ENCODE data around the gene APOE.
"Not testable (repeated sequence)": the region's sequence is repeated elsewhere in the genome, so short reads cannot be mapped to it uniquely, and the experiment has no call there.

APOE gene

DNA sequence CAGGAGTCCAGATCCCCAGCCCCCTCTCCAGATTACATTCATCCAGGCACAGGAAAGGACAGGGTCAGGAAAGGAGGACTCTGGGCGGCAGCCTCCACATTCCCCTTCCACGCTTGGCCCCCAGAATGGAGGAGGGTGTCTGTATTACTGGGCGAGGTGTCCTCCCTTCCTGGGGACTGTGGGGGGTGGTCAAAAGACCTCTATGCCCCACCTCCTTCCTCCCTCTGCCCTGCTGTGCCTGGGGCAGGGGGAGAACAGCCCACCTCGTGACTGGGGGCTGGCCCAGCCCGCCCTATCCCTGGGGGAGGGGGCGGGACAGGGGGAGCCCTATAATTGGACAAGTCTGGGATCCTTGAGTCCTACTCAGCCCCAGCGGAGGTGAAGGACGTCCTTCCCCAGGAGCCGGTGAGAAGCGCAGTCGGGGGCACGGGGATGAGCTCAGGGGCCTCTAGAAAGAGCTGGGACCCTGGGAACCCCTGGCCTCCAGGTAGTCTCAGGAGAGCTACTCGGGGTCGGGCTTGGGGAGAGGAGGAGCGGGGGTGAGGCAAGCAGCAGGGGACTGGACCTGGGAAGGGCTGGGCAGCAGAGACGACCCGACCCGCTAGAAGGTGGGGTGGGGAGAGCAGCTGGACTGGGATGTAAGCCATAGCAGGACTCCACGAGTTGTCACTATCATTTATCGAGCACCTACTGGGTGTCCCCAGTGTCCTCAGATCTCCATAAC lies at the start of gene APOE:
APOE (plus strand) TSS at position 360 of the 724 bp plus-strand sequence. CDS start 829 bp downstream, outside the sequence.
- no peak for DNase-seq (ENCODE audit: low spot score)
- TF ChIP-seq, protein P1, sequence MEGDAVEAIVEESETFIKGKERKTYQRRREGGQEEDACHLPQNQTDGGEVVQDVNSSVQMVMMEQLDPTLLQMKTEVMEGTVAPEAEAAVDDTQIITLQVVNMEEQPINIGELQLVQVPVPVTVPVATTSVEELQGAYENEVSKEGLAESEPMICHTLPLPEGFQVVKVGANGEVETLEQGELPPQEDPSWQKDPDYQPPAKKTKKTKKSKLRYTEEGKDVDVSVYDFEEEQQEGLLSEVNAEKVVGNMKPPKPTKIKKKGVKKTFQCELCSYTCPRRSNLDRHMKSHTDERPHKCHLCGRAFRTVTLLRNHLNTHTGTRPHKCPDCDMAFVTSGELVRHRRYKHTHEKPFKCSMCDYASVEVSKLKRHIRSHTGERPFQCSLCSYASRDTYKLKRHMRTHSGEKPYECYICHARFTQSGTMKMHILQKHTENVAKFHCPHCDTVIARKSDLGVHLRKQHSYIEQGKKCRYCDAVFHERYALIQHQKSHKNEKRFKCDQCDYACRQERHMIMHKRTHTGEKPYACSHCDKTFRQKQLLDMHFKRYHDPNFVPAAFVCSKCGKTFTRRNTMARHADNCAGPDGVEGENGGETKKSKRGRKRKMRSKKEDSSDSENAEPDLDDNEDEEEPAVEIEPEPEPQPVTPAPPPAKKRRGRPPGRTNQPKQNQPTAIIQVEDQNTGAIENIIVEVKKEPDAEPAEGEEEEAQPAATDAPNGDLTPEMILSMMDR (IDR thresholded peaks at IDR 0.05; ENCODE audit: extremely low read depth, insufficient read depth, missing control alignments) = no peak
- in situ Hi-C loops (cut with MboI; ENCODE audit: low pct_unique_long_range_greater_than_20kb, low sequenced_read_pairs, unreplicated experiment) = no loop called here

DNA sequence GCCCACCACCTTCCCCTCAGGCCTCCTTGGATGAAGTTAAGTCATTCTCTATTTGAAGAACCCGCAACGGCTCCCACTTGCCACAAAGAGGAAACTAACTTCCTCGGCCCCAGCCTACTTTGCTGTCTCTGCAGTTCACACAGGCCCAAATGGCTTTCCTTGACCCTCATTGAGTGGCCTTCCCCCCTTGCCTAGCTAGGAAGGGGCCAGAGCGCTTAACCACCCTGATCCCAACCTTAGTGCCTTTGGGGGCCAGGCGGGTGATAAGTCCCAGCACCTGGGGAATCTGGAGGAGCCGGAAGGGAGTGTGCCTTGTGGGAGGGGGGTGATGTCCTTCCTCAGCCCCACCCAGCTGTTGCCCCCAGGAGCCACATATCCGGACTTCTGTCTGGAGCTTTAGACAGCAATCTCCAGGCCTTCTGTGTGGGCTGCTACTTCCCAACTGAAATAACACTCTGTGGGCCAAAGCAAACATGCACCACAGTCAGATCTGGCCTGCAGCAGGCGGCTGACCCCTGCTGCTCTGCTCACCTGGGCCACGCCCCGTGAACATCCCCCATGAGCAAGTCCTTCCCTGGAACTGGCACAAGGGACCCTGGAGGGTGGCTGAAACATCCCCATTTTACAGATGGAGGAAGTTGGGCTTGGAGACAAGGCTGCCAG lies 49.0 kb upstream of the APOE start:
- in situ Hi-C loops (cut with MboI; ENCODE audit: low pct_unique_long_range_greater_than_20kb, low sequenced_read_pairs, unreplicated experiment) = no loop called here
- TF ChIP-seq, protein P1 (IDR thresholded peaks at IDR 0.05; ENCODE audit: extremely low read depth, insufficient read depth, missing control alignments) = no peak
- no peak for DNase-seq (ENCODE audit: low spot score)

DNA sequence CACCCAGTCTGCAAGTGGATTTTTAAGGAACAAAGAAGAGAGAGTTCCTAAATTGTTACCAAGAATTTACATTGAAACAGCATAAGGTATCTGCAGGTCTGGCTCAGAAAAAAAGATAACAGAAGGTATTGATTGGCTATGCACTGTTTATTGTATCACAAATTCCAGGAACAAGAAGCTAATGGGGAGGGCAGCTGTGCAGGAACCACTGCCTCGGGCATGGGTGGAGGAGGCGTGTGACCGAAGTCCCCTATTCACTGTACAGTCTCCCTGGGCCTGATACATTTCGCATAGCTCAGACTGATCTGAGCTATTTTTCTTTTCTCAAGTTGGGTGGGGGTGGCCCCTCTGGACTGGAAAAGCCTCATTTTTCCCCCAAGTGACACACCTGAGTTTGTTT lies 47.8 kb upstream of the APOE start:
- in situ Hi-C loops (cut with MboI; ENCODE audit: low pct_unique_long_range_greater_than_20kb, low sequenced_read_pairs, unreplicated experiment) = no loop called here
- TF ChIP-seq, protein P1 (IDR thresholded peaks at IDR 0.05; ENCODE audit: extremely low read depth, insufficient read depth, missing control alignments) = no peak
- no peak for DNase-seq (ENCODE audit: low spot score)

DNA sequence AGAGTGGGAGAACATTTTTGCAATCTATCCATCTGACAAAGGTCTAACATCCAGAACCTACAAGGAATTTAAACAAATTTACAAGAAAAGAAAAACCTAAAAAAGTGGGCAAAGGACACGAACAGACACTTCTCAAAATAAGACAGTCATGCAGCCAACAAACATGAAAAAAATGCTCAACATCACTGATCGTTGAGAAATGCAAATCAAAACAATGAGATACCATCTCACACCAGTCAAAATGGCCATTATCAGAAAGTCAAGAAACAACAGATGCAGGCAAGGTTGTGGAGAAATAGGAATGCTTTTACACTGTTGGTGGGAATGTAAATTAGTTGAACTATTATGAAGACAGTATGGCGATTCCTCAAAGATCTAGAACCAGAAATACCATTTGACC lies 44.0 kb upstream of the APOE start:
- in situ Hi-C loops (cut with MboI; ENCODE audit: low pct_unique_long_range_greater_than_20kb, low sequenced_read_pairs, unreplicated experiment); DNase-seq (ENCODE audit: low spot score): not testable (repeated sequence)

DNA sequence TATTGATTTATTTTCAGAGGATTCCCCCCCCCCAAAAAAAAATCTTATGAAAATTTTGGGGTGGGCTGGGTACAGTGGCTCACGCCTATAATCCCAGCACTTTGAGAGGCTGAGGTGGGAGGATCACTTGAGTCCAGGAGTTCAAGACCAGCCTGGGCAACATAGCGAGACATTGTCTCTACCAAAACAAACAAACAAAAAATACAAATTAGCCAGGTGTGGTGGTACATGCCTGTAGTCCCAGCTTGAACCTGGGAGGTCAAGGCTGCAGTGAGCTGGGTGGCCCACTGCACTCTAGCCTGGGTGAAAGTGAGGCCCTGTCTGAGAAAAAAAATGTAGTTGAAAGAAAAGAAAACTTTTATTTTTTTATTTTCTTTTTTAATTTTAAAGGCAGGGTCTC lies 41.6 kb upstream of the APOE start:
- in situ Hi-C loops (cut with MboI; ENCODE audit: low pct_unique_long_range_greater_than_20kb, low sequenced_read_pairs, unreplicated experiment) = no loop called here
- DNase-seq (ENCODE audit: low spot score) = no peak
- TF ChIP-seq, protein P1 (IDR thresholded peaks at IDR 0.05; ENCODE audit: extremely low read depth, insufficient read depth, missing control alignments) = no peak

DNA sequence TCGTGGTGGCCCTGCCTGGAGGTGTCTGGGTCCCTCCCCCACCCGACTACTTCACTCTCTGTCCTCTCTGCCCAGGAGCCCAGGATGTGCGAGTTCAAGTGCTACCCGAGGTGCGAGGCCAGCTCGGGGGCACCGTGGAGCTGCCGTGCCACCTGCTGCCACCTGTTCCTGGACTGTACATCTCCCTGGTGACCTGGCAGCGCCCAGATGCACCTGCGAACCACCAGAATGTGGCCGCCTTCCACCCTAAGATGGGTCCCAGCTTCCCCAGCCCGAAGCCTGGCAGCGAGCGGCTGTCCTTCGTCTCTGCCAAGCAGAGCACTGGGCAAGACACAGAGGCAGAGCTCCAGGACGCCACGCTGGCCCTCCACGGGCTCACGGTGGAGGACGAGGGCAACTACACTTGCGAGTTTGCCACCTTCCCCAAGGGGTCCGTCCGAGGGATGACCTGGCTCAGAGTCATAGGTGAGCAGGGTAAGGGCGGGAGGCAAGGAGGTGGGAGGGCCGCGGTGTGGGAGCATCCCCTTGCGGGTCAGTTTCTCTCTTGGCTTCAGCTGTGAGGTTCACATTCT lies 40.3 kb upstream of the APOE start:
- DNase-seq (ENCODE audit: low spot score) = no peak
- TF ChIP-seq, protein P1 (IDR thresholded peaks at IDR 0.05; ENCODE audit: extremely low read depth, insufficient read depth, missing control alignments) = no peak
- in situ Hi-C loops (cut with MboI; ENCODE audit: low pct_unique_long_range_greater_than_20kb, low sequenced_read_pairs, unreplicated experiment) = no loop called here

DNA sequence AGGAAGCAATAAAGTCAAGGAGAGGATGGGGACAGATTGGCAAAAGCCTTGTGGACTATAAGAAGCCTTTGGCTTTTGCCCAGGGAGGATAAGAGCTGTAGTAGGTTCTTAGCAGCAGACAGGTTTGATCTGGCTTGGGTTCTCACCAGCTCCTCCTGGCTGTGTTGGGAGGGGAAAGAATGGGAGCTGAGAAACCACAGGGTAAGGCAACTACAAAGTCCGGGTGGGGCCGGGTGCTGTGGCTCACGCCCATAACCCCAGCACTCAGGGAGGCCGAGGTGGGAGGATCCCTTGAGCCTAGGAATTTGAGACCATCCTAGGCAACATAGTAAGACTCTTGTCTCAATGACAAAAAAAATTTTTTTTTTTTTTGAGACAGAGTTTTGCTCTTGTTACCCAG lies 38.9 kb upstream of the APOE start:
- in situ Hi-C loops (cut with MboI; ENCODE audit: low pct_unique_long_range_greater_than_20kb, low sequenced_read_pairs, unreplicated experiment) = no loop called here
- no peak for DNase-seq (ENCODE audit: low spot score)
- TF ChIP-seq, protein P1 (IDR thresholded peaks at IDR 0.05; ENCODE audit: extremely low read depth, insufficient read depth, missing control alignments) = no peak
